ENCODE measurements around the gene TDRD9. TPM values are rescaled to one million over a fixed set of nuclear protein-coding genes. Genes with fewer than 3 reads are reported as not detected.

The TDRD9 gene
- total RNA-seq, 1 donor: 0.45 TPM

- DNase-seq (ENCODE audit: low read depth): no peak
- H3K4me3 ChIP-seq (ENCODE audit: low read depth, low read length): no peak overlapping the region
- TF ChIP-seq CTCF (IDR thresholded peaks at IDR 0.05; ENCODE audit: insufficient read depth, low read length): no peak
Observed at GRCh38 chr14:103997391-103997790, 69.1 kb downstream of the TDRD9 start.

GRCh38 chr14:103998027-103998426, 69.8 kb downstream of the TDRD9 start:
- DNase-seq (ENCODE audit: low read depth): no peak
- TF ChIP-seq CTCF (IDR thresholded peaks at IDR 0.05; ENCODE audit: insufficient read depth, low read length): no peak
- no peak overlapping the region for H3K4me3 ChIP-seq (ENCODE audit: low read depth, low read length)

- TF ChIP-seq CTCF (IDR thresholded peaks at IDR 0.05; ENCODE audit: insufficient read depth, low read length): no peak
- DNase-seq (ENCODE audit: low read depth): no peak
Observed at GRCh38 chr14:103999795-104000440, 71.7 kb downstream of the TDRD9 start.

GRCh38 chr14:104001003-104001402, 72.7 kb downstream of the TDRD9 start:
- TF ChIP-seq CTCF (IDR thresholded peaks at IDR 0.05; ENCODE audit: insufficient read depth, low read length): no peak
- H3K4me3 ChIP-seq (ENCODE audit: low read depth, low read length): no peak overlapping the region
- DNase-seq (ENCODE audit: low read depth): no peak

More at GRCh38 chr14:103999795-104000440, 71.7 kb downstream of the TDRD9 start:
- no peak overlapping the region for H3K4me3 ChIP-seq (ENCODE audit: low read depth, low read length)

- no peak overlapping the region for H3K4me3 ChIP-seq (ENCODE audit: low read depth, low read length)
Observed at GRCh38 chr14:104003616-104004015, 75.4 kb downstream of the TDRD9 start.

GRCh38 chr14:104004849-104005248, 76.6 kb downstream of the TDRD9 start:
- DNase-seq (ENCODE audit: low read depth): no peak
- TF ChIP-seq CTCF (IDR thresholded peaks at IDR 0.05; ENCODE audit: insufficient read depth, low read length): no peak

More at GRCh38 chr14:104003616-104004015, 75.4 kb downstream of the TDRD9 start:
- TF ChIP-seq CTCF (IDR thresholded peaks at IDR 0.05; ENCODE audit: insufficient read depth, low read length): no peak
- no peak for DNase-seq (ENCODE audit: low read depth)

GRCh38 chr14:104005489-104005888, 77.2 kb downstream of the TDRD9 start:
- DNase-seq (ENCODE audit: low read depth): no peak
- no peak for TF ChIP-seq CTCF (IDR thresholded peaks at IDR 0.05; ENCODE audit: insufficient read depth, low read length)

More at GRCh38 chr14:104004849-104005248, 76.6 kb downstream of the TDRD9 start:
- no peak overlapping the region for H3K4me3 ChIP-seq (ENCODE audit: low read depth, low read length)

More at GRCh38 chr14:104005489-104005888, 77.2 kb downstream of the TDRD9 start:
- no peak overlapping the region for H3K4me3 ChIP-seq (ENCODE audit: low read depth, low read length)

Data from fibroblast of the aortic adventitia (primary cell).